H1 (cell line): ENCODE data around the gene HBM. TPM values are rescaled to one million over a fixed set of nuclear protein-coding genes. Genes with fewer than 3 reads are reported as not detected.

Source experiments
- CTCF ChIA-PET: fragments of 300-600 bp; sonication (Branson Sonifier 250); formaldehyde crosslinking; loops from one replicate; lab custom pipeline; 2021; ENCODE audit not compliant: partially characterized antibody; lab: Charles Lee
- POLR2A ChIA-PET: fragments of 300-600 bp; sonication (Branson Sonifier 250); formaldehyde crosslinking; loops from one replicate; lab custom pipeline; 2021; ENCODE audit warnings: inconsistent platforms; ENCODE audit not compliant: partially characterized antibody; lab: Charles Lee
- DNase-seq, 2 experiments: peaks; one replicate each; pipeline versions ENCODE4 v3.0.0 to v3.0.0-alpha.2; 2010 to 2022; ENCODE audit warnings: low spot score in 2 of 2, low read depth in 1 of 2, mixed read lengths in 1 of 2
- FAIRE-seq: peaks from 2 replicates; lab custom pipeline; 2011; peaks lifted over from hg19 to GRCh38; lab: Jason Lieb, UNC
- H2AFZ ChIP-seq: 2 replicates; pipeline ENCODE4 v1.8.1; 2012; ENCODE audit warnings: low read length, inconsistent platforms
- H2AK5ac ChIP-seq: 2 replicates; pipeline ENCODE4 v1.6.1; 2013; ENCODE audit warnings: low read depth, low read length
- H2BK120ac ChIP-seq: replicated peaks from 2 replicates; pipeline ENCODE3; 2013; ENCODE audit warnings: low read depth, low read length, inconsistent platforms
- H2BK12ac ChIP-seq: 2 replicates; pipeline ENCODE4 v1.6.1; 2013; ENCODE audit warnings: low read depth, low read length
- H2BK15ac ChIP-seq: 2 replicates; pipeline ENCODE4 v1.6.1; 2013; ENCODE audit warnings: low read length
- H2BK20ac ChIP-seq: 2 replicates; pipeline ENCODE4 v1.6.1; 2013; ENCODE audit warnings: low read length
- H2BK5ac ChIP-seq: 2 replicates; pipeline ENCODE4 v1.6.1; 2013; ENCODE audit warnings: low read depth, low read length
- H3K14ac ChIP-seq: 2 replicates; pipeline ENCODE4 v1.6.1; 2013; ENCODE audit warnings: inconsistent platforms; ENCODE audit not compliant: insufficient read length
- H3K18ac ChIP-seq: 2 replicates; pipeline ENCODE4 v1.6.1; 2013; ENCODE audit warnings: low read length; ENCODE audit errors: extremely low read depth
- H3K23ac ChIP-seq: 2 replicates; pipeline ENCODE4 v1.6.1; 2013; ENCODE audit warnings: inconsistent platforms; ENCODE audit not compliant: insufficient read length
- H3K23me2 ChIP-seq: 2 replicates; pipeline ENCODE4 v1.6.1; 2013; ENCODE audit warnings: low read depth, low read length
- H3K27ac ChIP-seq: 2 replicates; pipeline ENCODE4 v1.6.1; 2011; ENCODE audit warnings: low read depth, low read length, inconsistent platforms
- H3K27me3 ChIP-seq, 4 experiments: replicated peaks in 1 of 4; 1 replicate in 1 of 4; 2 replicates in 3 of 4; pipeline versions ENCODE4 v1.6.1 to v1.8.1; 2011 to 2013; ENCODE audit warnings: low read length in 3 of 4, mild to moderate bottlenecking in 3 of 4, inconsistent platforms in 2 of 4, mixed read lengths in 2 of 4, moderate library complexity in 1 of 4; ENCODE audit not compliant: control insufficient read depth in 3 of 4, insufficient read depth in 3 of 4; ENCODE audit errors: extremely low read depth in 1 of 4
- H3K36me3 ChIP-seq, 4 experiments: 2 replicates each; pipeline versions ENCODE4 v1.6.1 to v1.8.1; 2011 to 2013; ENCODE audit warnings: mild to moderate bottlenecking in 4 of 4, low read length in 3 of 4, moderate library complexity in 2 of 4, control low read depth in 1 of 4, inconsistent platforms in 1 of 4; ENCODE audit not compliant: insufficient read depth in 4 of 4, control insufficient read depth in 2 of 4
- H3K4ac ChIP-seq: replicated peaks from 2 replicates; pipeline ENCODE3; 2013; ENCODE audit warnings: low read length, low read depth, mixed read lengths, inconsistent platforms; ENCODE audit not compliant: insufficient read length
- H3K4me1 ChIP-seq, 4 experiments: replicated peaks in 1 of 4; 1 replicate in 1 of 4; 2 replicates in 3 of 4; pipeline versions ENCODE4 v1.6.1 to v1.8.1; 2011 to 2013; ENCODE audit warnings: low read length in 3 of 4, inconsistent platforms in 2 of 4, mixed read lengths in 1 of 4; ENCODE audit not compliant: insufficient read depth in 4 of 4, control insufficient read depth in 3 of 4
- H3K4me2 ChIP-seq, 2 experiments: 2 replicates each; pipeline versions ENCODE4 v1.6.1 to v1.8.1; 2011 to 2013; ENCODE audit warnings: low read depth in 2 of 2, low read length in 2 of 2, control low read depth in 1 of 2, inconsistent platforms in 1 of 2, mild to moderate bottlenecking in 1 of 2; ENCODE audit not compliant: insufficient read depth in 1 of 2
- H3K4me3 ChIP-seq, 4 experiments: fragments of 200-600, 300-600 bp in 1 of 4; sonication (generic), shearing (Covaris generic), sonication (Bioruptor Twin) in 1 of 4; 2 replicates each; pipeline versions ENCODE4 v1.5.1 to v1.8.1; 2011 to 2016; ENCODE audit warnings: low read length in 4 of 4, low read depth in 3 of 4, control low read depth in 2 of 4, inconsistent platforms in 2 of 4, mild to moderate bottlenecking in 2 of 4, mixed read lengths in 1 of 4, moderate library complexity in 1 of 4; ENCODE audit not compliant: insufficient read depth in 2 of 4; ENCODE audit errors: extremely low read depth in 1 of 4
- H3K56ac ChIP-seq: replicated peaks from 2 replicates; pipeline ENCODE3; 2013; ENCODE audit warnings: low read depth, mild to moderate bottlenecking, mixed read lengths, low read length, inconsistent platforms; ENCODE audit not compliant: insufficient read length
- H3K79me1 ChIP-seq: 2 replicates; pipeline ENCODE4 v1.6.1; 2013; ENCODE audit warnings: low read depth, low read length, control low read depth
- H3K79me2 ChIP-seq, 2 experiments: 2 replicates each; pipeline versions ENCODE4 v1.6.1 to v1.8.1; 2012 to 2013; ENCODE audit warnings: low read length in 2 of 2, mild to moderate bottlenecking in 2 of 2, inconsistent platforms in 1 of 2; ENCODE audit not compliant: insufficient read depth in 2 of 2, control insufficient read depth in 1 of 2
- H3K9ac ChIP-seq, 4 experiments: replicated peaks in 1 of 4; 1 replicate in 1 of 4; 2 replicates in 3 of 4; pipeline versions ENCODE4 v1.6.1 to v1.8.1; 2011 to 2013; ENCODE audit warnings: low read depth in 3 of 4, low read length in 3 of 4, control low read depth in 2 of 4, mild to moderate bottlenecking in 2 of 4, moderate library complexity in 2 of 4, inconsistent platforms in 1 of 4; ENCODE audit errors: extremely low read depth in 1 of 4
- H3K9me3 ChIP-seq, 2 experiments: 2 replicates each; pipeline versions ENCODE4 v1.6.1 to v1.8.1; 2012 to 2013; ENCODE audit warnings: mild to moderate bottlenecking in 2 of 2, moderate library complexity in 2 of 2, control low read depth in 1 of 2, inconsistent platforms in 1 of 2, low read depth in 1 of 2, low read length in 1 of 2, mixed read lengths in 1 of 2; ENCODE audit not compliant: insufficient read depth in 2 of 2
- H4K20me1 ChIP-seq, 2 experiments: replicated peaks in 1 of 2; 2 replicates each; pipeline versions ENCODE3 to v1.8.1; 2011 to 2013; ENCODE audit warnings: inconsistent platforms in 2 of 2, low read length in 2 of 2, mild to moderate bottlenecking in 1 of 2; ENCODE audit not compliant: insufficient read depth in 2 of 2, control insufficient read depth in 1 of 2
- H4K5ac ChIP-seq: 2 replicates; pipeline ENCODE4 v1.6.1; 2013; ENCODE audit warnings: low read length, low read depth, mixed read lengths, inconsistent platforms; ENCODE audit not compliant: insufficient read length
- H4K8ac ChIP-seq: 2 replicates; pipeline ENCODE4 v1.8.0; 2013; ENCODE audit warnings: mild to moderate bottlenecking, moderate library complexity, low read length, inconsistent platforms; ENCODE audit not compliant: insufficient read depth; ENCODE audit errors: extremely low read depth
- H4K91ac ChIP-seq: replicated peaks from 2 replicates; pipeline ENCODE3; 2013; ENCODE audit warnings: low read length, mixed read lengths, inconsistent platforms; ENCODE audit not compliant: insufficient read length
- CBX8 ChIP-seq: fragments of 300-800, 300-1000 bp; sonication (generic); IDR thresholded peaks from 2 replicates; pipeline ENCODE4 v1.7.1; 2016; ENCODE audit warnings: low read depth, low read length, borderline replicate concordance
- TEAD4 ChIP-seq: IDR thresholded peaks from 2 replicates; pipeline ENCODE4 v1.6.1; 2012; ENCODE audit warnings: low read depth, low read length, inconsistent platforms, mixed read lengths
- WGBS, 2 experiments: shearing (Covaris generic) in 1 of 2; methylation state at CpG; one replicate each; pipeline versions ENCODE4 v1.1.6 to v1.1.7; 2013 to 2015; ENCODE audit warnings: low lambda C conversion rate in 2 of 2, mixed read lengths in 2 of 2, inconsistent platforms in 1 of 2, low coverage in 1 of 2, missing lambda C conversion rate in 1 of 2; ENCODE audit not compliant: insufficient replicate concordance in 2 of 2, insufficient coverage in 1 of 2, insufficient read length in 1 of 2; ENCODE audit errors: extremely low coverage in 1 of 2, missing lambda C conversion rate in 1 of 2; 5-methylcytosine and 5-hydroxymethylcytosine counted together
- polyA plus RNA-seq, 7 experiments: library from polyadenylated mRNA; depleted of rRNA in 3 of 7; stranded (reverse) in 5 of 7; unstranded in 2 of 7; fragments of >200 nt in 5 of 7; fragments of 200-250 nt in 2 of 7; gene quantifications; 1 replicate in 5 of 7; 2 replicates in 1 of 7; 4 replicates in 1 of 7; pipeline versions ENCODE4 v1.2.1 to v1.2.3, GENCODE V29; 2011 to 2013; ENCODE audit warnings: missing spikeins in 2 of 7, mixed read lengths in 2 of 7
- total RNA-seq: library from RNA; stranded (reverse); fragmentation: NEBNext Ultra II Directional; extraction: Animal tissue kit (Norgen Biotek cat#: 25700); gene quantifications from 2 replicates; pipeline ENCODE4 v1.2.1, GENCODE V29; 2021

HBM gene
- total and polyA plus RNA-seq, 2 of the 8 experiments (the other 6 are each of a cell fraction or from before 2014, with no cell fraction given), result 0.88 TPM; not detected in 1

DNA sequence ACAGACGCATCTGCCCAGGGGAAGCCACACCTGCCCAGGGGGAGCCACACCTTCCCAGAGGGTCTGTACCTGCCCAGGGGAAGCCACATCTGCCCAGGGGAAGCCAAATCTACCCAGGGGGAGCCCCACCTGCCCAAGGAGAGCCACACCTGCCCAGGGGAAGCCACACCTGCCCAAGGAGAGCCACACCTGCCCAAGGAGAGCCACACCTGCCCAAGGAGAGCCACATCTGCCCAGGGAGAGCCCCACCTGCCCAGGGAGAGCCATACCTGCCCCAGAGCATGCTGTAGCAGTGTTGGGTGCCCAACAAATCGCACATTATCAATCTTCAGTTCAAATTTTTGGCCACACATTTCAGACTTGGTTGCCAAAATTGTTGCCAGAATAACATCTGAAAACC lies 46.9 kb upstream of the HBM start:
- no peak for DNase-seq
- Histone ChIP-seq H3K14ac (no peak overlapping the region), H3K79me1 (no peaks in the 10 kb centered on the region), H3K23ac (no peak overlapping the region), H4K91ac (no peak overlapping the region), H2AK5ac (no peak overlapping the region), H3K18ac (no peak overlapping the region), H3K4me2 (no peak overlapping the region), H3K23me2 (no peaks in the 10 kb centered on the region), H2AFZ (no peak overlapping the region), H3K79me2 (no peaks in the 10 kb centered on the region), H3K4me3 (no peak overlapping the region), H2BK5ac (no peak overlapping the region), H2BK12ac (no peak overlapping the region), H4K20me1 (peaks cover 0 to 13% of the 10 kb centered on the region in 2 experiments), H3K9me3 (no peaks in the 10 kb centered on the region), H3K27ac (no peak overlapping the region), H4K8ac (no peak overlapping the region), H4K5ac (no peak overlapping the region), H2BK20ac (no peak overlapping the region), H3K9ac (no peak overlapping the region), H2BK15ac (no peak overlapping the region), H3K56ac (no peak overlapping the region), H3K36me3 (peaks cover 0 to 2% (median 0%) of the 10 kb centered on the region in 4 experiments; a peak in 1 of 8 replicates), H3K4me1 (peaks cover 0 to 4% (median 1%) of the 10 kb centered on the region in 4 experiments; a peak in 4 of 7 replicates), H3K27me3 (no peaks in the 10 kb centered on the region), H2BK120ac (no peak overlapping the region), H3K4ac (no peak overlapping the region)
- POLR2A ChIA-PET, result interaction anchor here (0.8 to 2.0 kb wide), 3 partner anchors 10 to 19 kb away, joined by 3 to 5 read pairs (median 3); no protein-coding TSS in a partner anchor
- WGBS, 2 experiments, result 90% methylated on average over 2 of the region's 2 CpGs; no CpG with 5 or more reads in 1 of the 2 experiments
- no peak for FAIRE-seq
- CTCF ChIA-PET, result interaction anchor here (0.6 to 5.8 kb wide), 17 partner anchors 9 to 206 kb away, joined by 3 to 43 read pairs (median 10); partner anchors contain the start of genes HBM, HBQ1 and RHBDF1
- no peak for TF ChIP-seq CBX8
- no peak for TF ChIP-seq TEAD4
